Measurements from ENCODE around the gene CCDC157.
A peak's percentile ranks its signal among the peaks of the same experiment; 100 is the strongest.

The CCDC157 gene

GRCh38 chr22:30356449-30357235 lies at the start of gene CCDC157, which contains the start of gene SF3A1:
CCDC157 (plus strand) TSS chr22:30357007; CDS start chr22:30366001, 8,994 bp downstream.
SF3A1 (minus strand) TSS chr22:30356894; CDS start chr22:30356792, 102 bp downstream.
- peak; percentile 68 for DNase-seq

GRCh38 chr22:30307041-30307574 lies 49.7 kb upstream of the CCDC157 start:
- no peak for DNase-seq

GRCh38 chr22:30308093-30308492 lies 48.7 kb upstream of the CCDC157 start:
- no peak for DNase-seq

- DNase-seq: no peak
These were observed 48.1 kb upstream of the CCDC157 start for GRCh38 chr22:30308518-30309230.

GRCh38 chr22:30309951-30310741 lies 46.7 kb upstream of the CCDC157 start:
- no peak for DNase-seq

- no peak for DNase-seq
These were observed 45.7 kb upstream of the CCDC157 start for GRCh38 chr22:30310881-30311771.

- DNase-seq: no peak
These were observed 44.8 kb upstream of the CCDC157 start for GRCh38 chr22:30312053-30312452.

- DNase-seq: no peak
These were observed 43.1 kb upstream of the CCDC157 start for GRCh38 chr22:30313527-30314363.

GRCh38 chr22:30314915-30315314 lies 41.9 kb upstream of the CCDC157 start:
- DNase-seq: no peak

GRCh38 chr22:30315962-30316576 lies 40.7 kb upstream of the CCDC157 start:
- DNase-seq: no peak

- no peak for DNase-seq
These were observed 39.0 kb upstream of the CCDC157 start for GRCh38 chr22:30317778-30318177.

GRCh38 chr22:30318799-30319419 lies 37.9 kb upstream of the CCDC157 start:
- DNase-seq: no peak

GRCh38 chr22:30320021-30320556 lies 36.7 kb upstream of the CCDC157 start:
- no peak for DNase-seq

- DNase-seq: no peak
These were observed 35.3 kb upstream of the CCDC157 start for GRCh38 chr22:30321461-30321860.

- no peak for DNase-seq
These were observed 33.6 kb upstream of the CCDC157 start for GRCh38 chr22:30323246-30323645.

- DNase-seq: no peak
These were observed 32.6 kb upstream of the CCDC157 start for GRCh38 chr22:30324014-30324730.

- DNase-seq: no peak
These were observed 31.6 kb upstream of the CCDC157 start for GRCh38 chr22:30325065-30325720.

- DNase-seq: no peak
These were observed 31.0 kb upstream of the CCDC157 start for GRCh38 chr22:30325724-30326254.

Data from NCI-H524 treated with DMSO at 0.1 percent for 48 hours (cell line).